Erythroblast (primary cell): ENCODE results near the gene DCAF4.

Source experiments
- GATA1 ChIP-seq: IDR thresholded peaks from 2 replicates; pipeline ENCODE4 v1.6.1; 2011; ENCODE audit warnings: low read depth, mild to moderate bottlenecking, control low read depth, low read length, moderate library complexity
- POLR2A ChIP-seq: IDR thresholded peaks from 2 replicates; pipeline ENCODE4 v1.6.1; 2011; ENCODE audit warnings: mild to moderate bottlenecking, low read length

- no peak for TF ChIP-seq POLR2A
- no peak for TF ChIP-seq GATA1
Observed at GRCh38 chr14:72962829-72963312, 36.6 kb downstream of the DCAF4 start.
